ENCODE measurements around the gene COL15A1.

The COL15A1 gene

DNA sequence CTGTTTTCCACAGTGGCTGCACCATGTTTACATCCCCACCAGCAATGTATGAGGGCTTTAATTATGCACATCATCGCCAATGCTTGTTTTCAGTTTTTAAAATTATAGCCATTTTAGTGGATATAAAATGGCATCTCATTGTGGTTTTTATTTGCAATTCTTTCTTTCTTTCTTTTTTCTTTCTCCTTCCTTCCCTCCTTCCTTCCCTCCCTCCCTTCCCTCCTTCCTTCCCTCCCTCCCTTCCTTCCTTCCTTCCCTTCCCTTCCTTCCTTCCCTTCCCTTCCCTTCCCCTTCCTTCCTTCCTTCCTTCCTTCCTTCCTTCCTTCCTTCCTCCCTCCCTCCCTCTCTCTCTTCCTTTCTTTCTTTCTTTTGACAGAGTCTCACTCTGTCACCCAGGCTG, 6.6 kb downstream of the COL15A1 start:
- Histone ChIP-seq H3K4me2 (ENCODE audit: low read length) (no peak overlapping the region), H3K9me3 (ENCODE audit: insufficient read depth, low read depth, low read length) (no peaks in the 10 kb centered on the region), H2BK5ac (ENCODE audit: low read depth, low read length, poor library complexity) (no peak overlapping the region), H3K14ac (ENCODE audit: low read length) (no peak overlapping the region), H4K12ac (ENCODE audit: low read depth, low read length) (no peak overlapping the region), H3K36me3 (ENCODE audit: control insufficient read depth in 1 of 2, insufficient read depth in 2 of 2, low read length in 2 of 2) (no peaks in the 10 kb centered on the region), H3K4me1 (ENCODE audit: control insufficient read depth in 1 of 2, insufficient read depth in 2 of 2, low read length in 2 of 2) (no peaks in the 10 kb centered on the region), H4K8ac (ENCODE audit: low read depth, low read length) (no peak overlapping the region), H3K23ac (ENCODE audit: low read length) (no peak overlapping the region), H3K18ac (ENCODE audit: low read length) (no peak overlapping the region), H4K91ac (ENCODE audit: low read depth, low read length) (no peak overlapping the region), H2AFZ (ENCODE audit: insufficient read depth, low read length, poor library complexity) (no peak overlapping the region), H2AK5ac (ENCODE audit: low read length) (no peak overlapping the region), H3K79me1 (ENCODE audit: low read length) (no peaks in the 10 kb centered on the region), H3K4ac (ENCODE audit: low read depth, low read length) (no peak overlapping the region), H3K27me3 (ENCODE audit: insufficient read depth, low read length) (peaks cover 5% of the 10 kb centered on the region), H2BK120ac (ENCODE audit: insufficient read depth, low read length, poor library complexity) (no peak overlapping the region), H2BK12ac (ENCODE audit: low read length) (no peak overlapping the region), H3K79me2 (ENCODE audit: control insufficient read depth, insufficient read depth, low read length, poor library complexity) (no peaks in the 10 kb centered on the region), H3K27ac (ENCODE audit: low read depth, low read length) (no peak overlapping the region), H3K4me3 (ENCODE audit: low read depth, low read length) (no peak overlapping the region), H3K9ac (ENCODE audit: low read length) (no peak overlapping the region)
- no peak for DNase-seq
- WGBS (ENCODE audit: extremely low coverage, insufficient coverage, insufficient read length) = no CpG with 5 or more reads among the region's 1 CpG

DNA sequence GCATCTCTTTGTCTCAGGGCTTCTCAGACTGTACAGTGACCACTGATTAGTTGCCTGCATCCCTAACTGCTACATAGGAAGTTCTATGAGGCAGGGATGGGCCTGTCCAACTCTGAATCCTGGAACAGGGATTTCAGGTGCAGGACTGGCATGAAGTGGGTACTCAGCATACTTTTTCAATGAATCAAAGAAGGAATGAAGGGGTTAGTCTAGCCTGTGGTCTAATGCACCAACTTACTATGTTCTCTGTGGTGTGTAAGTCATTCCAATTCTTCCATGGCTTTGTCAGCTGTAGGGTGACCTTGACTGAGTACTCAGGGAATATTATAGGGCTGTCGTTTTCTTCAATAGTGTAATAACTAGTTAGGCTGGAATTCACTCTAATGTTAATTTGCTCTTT, 8.3 kb downstream of the COL15A1 start:
- no CpG with 5 or more reads among the region's 1 CpG for WGBS (ENCODE audit: extremely low coverage, insufficient coverage, insufficient read length)
- DNase-seq = no peak
- no peak overlapping the region for H3K4ac ChIP-seq (ENCODE audit: low read depth, low read length)
- H3K79me1 ChIP-seq (ENCODE audit: low read length) = no peaks in the 10 kb centered on the region
- H3K9ac ChIP-seq (ENCODE audit: low read length) = no peak overlapping the region
- no peak overlapping the region for H3K4me2 ChIP-seq (ENCODE audit: low read length)
- no peak overlapping the region for H2AK5ac ChIP-seq (ENCODE audit: low read length)
- H3K36me3 ChIP-seq (ENCODE audit: control insufficient read depth in 1 of 2, insufficient read depth in 2 of 2, low read length in 2 of 2) = no peaks in the 10 kb centered on the region
- no peak overlapping the region for H3K4me3 ChIP-seq (ENCODE audit: low read depth, low read length)
- no peak overlapping the region for H4K91ac ChIP-seq (ENCODE audit: low read depth, low read length)
- no peak overlapping the region for H4K12ac ChIP-seq (ENCODE audit: low read depth, low read length)
- H3K27me3 ChIP-seq (ENCODE audit: insufficient read depth, low read length) = no peaks in the 10 kb centered on the region
- no peaks in the 10 kb centered on the region for H3K9me3 ChIP-seq (ENCODE audit: insufficient read depth, low read depth, low read length)
- no peak overlapping the region for H2BK5ac ChIP-seq (ENCODE audit: low read depth, low read length, poor library complexity)
- H4K8ac ChIP-seq (ENCODE audit: low read depth, low read length) = no peak overlapping the region
- no peak overlapping the region for H3K27ac ChIP-seq (ENCODE audit: low read depth, low read length)
- no peaks in the 10 kb centered on the region for H3K79me2 ChIP-seq (ENCODE audit: control insufficient read depth, insufficient read depth, low read length, poor library complexity)
- no peak overlapping the region for H2BK12ac ChIP-seq (ENCODE audit: low read length)
- H2BK120ac ChIP-seq (ENCODE audit: insufficient read depth, low read length, poor library complexity) = no peak overlapping the region
- H3K14ac ChIP-seq (ENCODE audit: low read length) = no peak overlapping the region
- no peak overlapping the region for H3K23ac ChIP-seq (ENCODE audit: low read length)
- H3K4me1 ChIP-seq (ENCODE audit: control insufficient read depth in 1 of 2, insufficient read depth in 2 of 2, low read length in 2 of 2) = no peaks in the 10 kb centered on the region
- no peak overlapping the region for H2AFZ ChIP-seq (ENCODE audit: insufficient read depth, low read length, poor library complexity)
- H3K18ac ChIP-seq (ENCODE audit: low read length) = no peak overlapping the region

DNA sequence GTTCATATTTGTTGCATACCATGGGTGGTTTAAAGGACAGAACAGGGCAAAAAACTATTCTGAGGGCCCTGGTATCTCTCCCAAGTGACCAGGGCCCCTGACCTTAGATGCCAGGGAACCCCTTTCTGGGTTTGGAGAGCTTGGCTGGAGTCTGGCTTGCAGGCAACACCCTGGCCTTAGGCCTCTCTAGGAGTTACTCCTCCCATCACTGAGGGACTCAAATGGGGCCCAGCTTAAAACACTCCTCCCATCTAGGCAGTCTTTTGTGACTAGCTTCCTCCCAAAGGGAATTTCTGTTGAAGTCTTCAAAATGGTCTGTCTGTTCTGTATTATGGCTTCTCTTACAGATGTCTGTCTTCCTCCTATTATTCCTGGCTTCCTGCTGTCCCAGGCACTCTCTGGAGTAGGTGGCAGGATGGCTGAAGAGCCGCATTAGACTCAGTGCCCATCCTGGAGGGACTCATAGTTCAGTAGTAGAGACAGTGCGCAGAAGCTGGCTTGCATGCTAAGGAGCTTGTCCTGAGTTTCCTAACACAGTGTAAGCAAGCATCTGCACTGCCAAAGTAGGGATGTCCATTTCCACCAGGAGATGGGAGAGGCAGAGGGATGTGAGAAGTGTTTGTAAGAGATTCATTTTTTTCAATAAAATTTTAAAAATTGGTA, 10.0 kb downstream of the COL15A1 start:
- Histone ChIP-seq H3K4me3 (ENCODE audit: low read depth, low read length) (no peak overlapping the region), H2AFZ (ENCODE audit: insufficient read depth, low read length, poor library complexity) (no peak overlapping the region), H3K14ac (ENCODE audit: low read length) (no peak overlapping the region), H3K18ac (ENCODE audit: low read length) (no peak overlapping the region), H3K27ac (ENCODE audit: low read depth, low read length) (no peak overlapping the region), H2AK5ac (ENCODE audit: low read length) (no peak overlapping the region), H3K4me2 (ENCODE audit: low read length) (no peak overlapping the region), H3K27me3 (ENCODE audit: insufficient read depth, low read length) (no peaks in the 10 kb centered on the region), H3K9me3 (ENCODE audit: insufficient read depth, low read depth, low read length) (no peaks in the 10 kb centered on the region), H2BK120ac (ENCODE audit: insufficient read depth, low read length, poor library complexity) (no peak overlapping the region), H3K9ac (ENCODE audit: low read length) (no peak overlapping the region), H3K4me1 (ENCODE audit: control insufficient read depth in 1 of 2, insufficient read depth in 2 of 2, low read length in 2 of 2) (no peaks in the 10 kb centered on the region), H4K8ac (ENCODE audit: low read depth, low read length) (no peak overlapping the region), H3K4ac (ENCODE audit: low read depth, low read length) (no peak overlapping the region), H3K36me3 (ENCODE audit: control insufficient read depth in 1 of 2, insufficient read depth in 2 of 2, low read length in 2 of 2) (no peaks in the 10 kb centered on the region), H2BK12ac (ENCODE audit: low read length) (no peak overlapping the region), H3K79me1 (ENCODE audit: low read length) (no peaks in the 10 kb centered on the region), H3K79me2 (ENCODE audit: control insufficient read depth, insufficient read depth, low read length, poor library complexity) (no peaks in the 10 kb centered on the region), H2BK5ac (ENCODE audit: low read depth, low read length, poor library complexity) (no peak overlapping the region), H4K91ac (ENCODE audit: low read depth, low read length) (no peak overlapping the region), H4K12ac (ENCODE audit: low read depth, low read length) (no peak overlapping the region), H3K23ac (ENCODE audit: low read length) (no peak overlapping the region)
- no CpG with 5 or more reads among the region's 2 CpGs for WGBS (ENCODE audit: extremely low coverage, insufficient coverage, insufficient read length)
- DNase-seq = no peak

DNA sequence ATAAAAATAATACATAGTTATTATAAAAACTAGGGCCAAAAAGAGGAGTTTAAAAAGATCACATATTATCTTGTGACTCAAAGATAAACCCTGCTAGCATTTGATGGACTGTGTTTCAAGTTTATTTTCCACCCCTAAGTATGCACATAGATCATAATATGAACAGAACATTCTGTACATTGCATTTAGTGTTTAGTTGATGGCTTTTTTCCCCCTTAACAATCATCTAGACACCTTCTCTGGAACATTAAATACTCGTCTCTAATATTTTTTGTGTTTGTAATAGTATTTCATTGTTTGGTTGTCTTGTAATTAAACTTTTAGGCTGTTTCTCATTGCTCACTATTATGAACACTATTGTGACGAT, 10.5 kb downstream of the COL15A1 start:
- H4K91ac ChIP-seq (ENCODE audit: low read depth, low read length) = no peak overlapping the region
- H2BK12ac ChIP-seq (ENCODE audit: low read length) = no peak overlapping the region
- H3K18ac ChIP-seq (ENCODE audit: low read length) = no peak overlapping the region
- no peak overlapping the region for H2AK5ac ChIP-seq (ENCODE audit: low read length)
- H3K4ac ChIP-seq (ENCODE audit: low read depth, low read length) = no peak overlapping the region
- H3K4me1 ChIP-seq (ENCODE audit: control insufficient read depth in 1 of 2, insufficient read depth in 2 of 2, low read length in 2 of 2) = no peaks in the 10 kb centered on the region
- no peaks in the 10 kb centered on the region for H3K79me1 ChIP-seq (ENCODE audit: low read length)
- no peak overlapping the region for H3K27ac ChIP-seq (ENCODE audit: low read depth, low read length)
- H3K23ac ChIP-seq (ENCODE audit: low read length) = no peak overlapping the region
- no CpG with 5 or more reads among the region's 2 CpGs for WGBS (ENCODE audit: extremely low coverage, insufficient coverage, insufficient read length)
- no peak overlapping the region for H2BK5ac ChIP-seq (ENCODE audit: low read depth, low read length, poor library complexity)
- no peak overlapping the region for H3K9ac ChIP-seq (ENCODE audit: low read length)
- H3K4me3 ChIP-seq (ENCODE audit: low read depth, low read length) = no peak overlapping the region
- H3K4me2 ChIP-seq (ENCODE audit: low read length) = no peak overlapping the region
- no peak overlapping the region for H4K8ac ChIP-seq (ENCODE audit: low read depth, low read length)
- no peaks in the 10 kb centered on the region for H3K9me3 ChIP-seq (ENCODE audit: insufficient read depth, low read depth, low read length)
- H3K79me2 ChIP-seq (ENCODE audit: control insufficient read depth, insufficient read depth, low read length, poor library complexity) = no peaks in the 10 kb centered on the region
- no peaks in the 10 kb centered on the region for H3K36me3 ChIP-seq (ENCODE audit: control insufficient read depth in 1 of 2, insufficient read depth in 2 of 2, low read length in 2 of 2)
- no peak overlapping the region for H2BK120ac ChIP-seq (ENCODE audit: insufficient read depth, low read length, poor library complexity)
- DNase-seq = no peak
- no peaks in the 10 kb centered on the region for H3K27me3 ChIP-seq (ENCODE audit: insufficient read depth, low read length)
- H2AFZ ChIP-seq (ENCODE audit: insufficient read depth, low read length, poor library complexity) = no peak overlapping the region
- no peak overlapping the region for H4K12ac ChIP-seq (ENCODE audit: low read depth, low read length)
- H3K14ac ChIP-seq (ENCODE audit: low read length) = no peak overlapping the region

All from trophoblast cell (in vitro differentiated cells and primary cell).